ENCODE measurements around the gene COPZ2. TPM values are rescaled to one million over a fixed set of nuclear protein-coding genes. Genes with fewer than 3 reads are reported as not detected.
"Not testable (repeated sequence)": the region's sequence is repeated elsewhere in the genome, so short reads cannot be mapped to it uniquely, and the experiment has no call there.

Gene COPZ2
- total and polyA plus RNA-seq, 5 experiments from 2014 or later: 0.84 to 7.1 (median 1.6) TPM

DNA sequence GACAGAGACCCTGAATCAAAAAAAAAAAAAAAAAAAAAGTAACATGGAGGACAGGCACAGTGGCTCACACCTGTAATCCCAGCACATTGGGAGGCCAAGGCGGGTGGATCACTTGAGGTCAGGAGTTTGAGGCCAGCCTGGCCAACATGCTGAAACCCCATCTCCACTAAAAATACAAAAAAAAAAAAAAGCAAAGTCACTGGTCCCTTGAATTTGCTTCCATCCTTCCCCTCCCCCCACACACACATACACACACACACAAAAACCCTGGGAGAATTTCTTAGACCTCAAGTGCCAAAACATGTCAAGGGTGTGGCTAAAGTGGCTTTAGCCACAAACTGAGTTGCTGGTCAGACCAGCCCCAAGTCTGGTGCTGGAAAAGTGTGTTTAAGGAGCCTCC is 49.2 kb downstream of the COPZ2 start:
- not testable (repeated sequence) for DNase-seq, H3K36me3 Mint-ChIP-seq, ATAC-seq, H3K27me3 Mint-ChIP-seq, H3K4me1 Mint-ChIP-seq, H3K4me3 Mint-ChIP-seq, H3K9me3 Mint-ChIP-seq
- POLR2A ChIA-PET: interaction anchor here (1.6 kb wide), 1 partner anchor 18 kb away, joined by 5 read pairs; the partner anchor contains the start of gene CDK5RAP3
- peak overlapping the region in 2 of 10 donors; percentile 40 to 41 for H3K27ac Mint-ChIP-seq

GRCh38 chr17:47987240-47987835 is 50.3 kb downstream of the COPZ2 start:
- POLR2A ChIA-PET: interaction anchor here (0.5 to 0.6 kb wide), 2 partner anchors 18 to 35 kb away, joined by 5 to 6 read pairs; no protein-coding TSS in a partner anchor
- no peaks in the 10 kb centered on the region for H3K9me3 Mint-ChIP-seq
- ATAC-seq: no peak

DNA sequence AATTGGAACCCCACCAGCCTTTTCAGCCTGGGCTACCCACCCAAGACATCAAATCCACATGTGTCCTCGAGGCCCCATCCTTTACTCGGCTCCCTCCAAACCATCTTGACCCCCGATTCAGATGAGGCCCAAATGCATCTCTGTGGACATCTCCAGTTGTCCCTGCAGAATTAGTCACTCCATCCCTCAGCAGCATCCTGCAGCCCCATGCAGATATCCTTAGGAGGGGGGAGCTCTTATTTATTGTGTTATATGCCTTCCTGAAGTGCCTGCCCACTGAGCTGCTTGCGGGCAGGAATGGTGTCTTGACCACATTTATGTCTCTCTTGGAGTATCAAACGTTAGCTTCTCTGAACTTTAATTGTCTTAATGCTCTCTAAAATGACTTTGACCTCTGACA is 51.1 kb downstream of the COPZ2 start:
- H3K4me3 Mint-ChIP-seq: no peak overlapping the region
- no peak for ATAC-seq
- H3K9me3 Mint-ChIP-seq: no peaks in the 10 kb centered on the region
- H3K36me3 Mint-ChIP-seq: peaks cover 0 to 21% (median 0%) of the 10 kb centered on the region in 3 donors
- POLR2A ChIA-PET: no interaction called here
- H3K27me3 Mint-ChIP-seq: no peaks in the 10 kb centered on the region
- peak overlapping the region in 2 of 10 donors; percentile 6 to 61 for H3K27ac Mint-ChIP-seq
- H3K4me1 Mint-ChIP-seq: peaks cover 0 to 8% (median 3%) of the 10 kb centered on the region in 4 donors
- DNase-seq: no peak

More at GRCh38 chr17:47987240-47987835, 50.3 kb downstream of the COPZ2 start:
- no peak for DNase-seq
- H3K27ac Mint-ChIP-seq: no peak overlapping the region
- H3K27me3 Mint-ChIP-seq: no peaks in the 10 kb centered on the region
- no peak overlapping the region for H3K4me3 Mint-ChIP-seq
- peaks cover 0 to 6% (median 2%) of the 10 kb centered on the region in 4 donors for H3K4me1 Mint-ChIP-seq
- peaks cover 0 to 17% (median 0%) of the 10 kb centered on the region in 3 donors for H3K36me3 Mint-ChIP-seq

DNA sequence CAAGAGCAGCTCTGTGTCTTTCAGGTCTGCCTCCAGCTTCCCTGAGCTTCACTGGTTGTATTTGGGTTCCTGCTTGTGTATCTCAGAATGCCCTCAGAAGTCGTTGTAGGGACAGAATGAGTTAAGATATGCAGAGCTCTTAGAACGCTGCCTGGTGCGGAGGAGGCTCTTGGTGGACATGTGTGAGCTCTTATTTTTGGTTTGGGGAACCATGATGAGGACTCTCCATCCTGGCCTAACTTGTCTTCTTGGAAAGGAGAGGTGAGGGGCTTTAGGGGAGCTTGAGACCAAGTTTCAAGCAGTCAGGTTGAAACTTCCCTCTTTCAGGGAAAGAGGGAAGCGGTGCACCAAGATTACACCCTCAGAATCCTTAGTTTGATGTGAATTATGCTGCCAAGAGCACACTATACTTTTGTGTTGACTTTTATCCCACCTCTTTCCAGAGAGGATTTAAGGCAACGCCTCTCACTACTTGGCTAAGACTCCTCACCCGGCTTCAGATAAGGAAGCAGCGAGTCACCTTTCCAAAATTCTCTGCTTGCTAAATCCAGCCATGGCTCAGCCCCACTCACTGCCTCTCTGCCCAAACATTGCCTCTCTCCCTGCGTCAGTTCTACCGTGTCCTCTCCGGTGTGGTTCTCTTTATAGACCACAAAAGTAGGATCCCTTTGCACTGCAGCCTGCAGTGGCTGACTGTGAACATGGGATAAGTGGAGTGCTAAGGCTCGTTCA is 53.9 kb downstream of the COPZ2 start:
- Mint-ChIP-seq H3K36me3 (peaks cover 0 to 47% (median 2%) of the 10 kb centered on the region in 3 donors), H3K27ac (peak overlapping the region in 6 of 10 donors; percentile 1 to 45 (median 19))
- POLR2A ChIA-PET: no interaction called here

DNA sequence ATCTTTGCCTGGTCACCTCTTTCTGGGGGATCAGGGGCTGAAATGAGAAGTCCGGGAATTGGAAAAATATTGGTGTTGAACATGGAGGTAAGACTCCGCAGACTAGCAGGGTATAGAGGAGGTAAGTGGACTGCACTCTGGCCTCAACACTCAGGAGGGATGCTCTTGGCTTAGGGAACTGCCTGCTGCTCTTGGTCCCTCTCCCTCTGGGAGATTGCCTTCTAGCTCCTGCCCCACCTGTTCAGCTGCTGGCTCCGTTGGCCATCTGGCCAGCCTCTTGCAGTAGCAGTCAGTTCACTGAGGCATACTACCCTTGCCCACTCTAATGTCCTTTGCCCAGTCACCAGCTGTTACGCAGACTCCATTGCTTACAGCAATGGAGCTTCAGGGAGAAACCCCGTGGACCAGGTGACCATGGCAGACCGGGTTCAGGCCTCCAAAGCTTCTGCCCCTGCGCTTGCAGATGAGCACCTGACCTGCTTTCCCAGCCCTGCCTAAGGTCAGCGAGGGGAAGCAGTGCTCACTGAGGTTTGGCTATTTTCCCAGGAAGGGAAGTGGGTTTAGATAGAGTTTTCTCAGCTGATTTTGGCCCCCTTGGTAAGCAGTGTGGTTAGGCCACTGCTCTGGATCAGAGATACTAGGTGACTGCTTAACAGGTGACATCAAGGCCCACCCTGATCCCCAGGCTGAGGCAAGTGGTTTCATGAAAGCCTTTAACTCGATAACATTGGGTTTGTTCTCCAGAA is 54.8 kb downstream of the COPZ2 start:
- H3K27ac Mint-ChIP-seq: peak overlapping the region in 3 of 10 donors; percentile 20 to 87 (median 69)
- DNase-seq (no peak), ATAC-seq (no peak)
- H3K36me3 Mint-ChIP-seq: peaks cover 0 to 53% (median 4%) of the 10 kb centered on the region in 3 donors
- H3K4me1 Mint-ChIP-seq: peaks cover 0 to 14% (median 6%) of the 10 kb centered on the region in 4 donors
- no peak overlapping the region for H3K4me3 Mint-ChIP-seq
- H3K27me3 Mint-ChIP-seq: no peaks in the 10 kb centered on the region
- POLR2A ChIA-PET: no interaction called here
- no peaks in the 10 kb centered on the region for H3K9me3 Mint-ChIP-seq

More for the DNA sequence above, 53.9 kb downstream of the COPZ2 start:
- peaks cover 0 to 16% (median 7%) of the 10 kb centered on the region in 4 donors for H3K4me1 Mint-ChIP-seq
- no peak overlapping the region for H3K4me3 Mint-ChIP-seq
- DNase-seq (no peak), ATAC-seq (no peak)
- no peaks in the 10 kb centered on the region for H3K9me3 Mint-ChIP-seq
- no peaks in the 10 kb centered on the region for H3K27me3 Mint-ChIP-seq

- no peaks in the 10 kb centered on the region for H3K27me3 Mint-ChIP-seq
- no peak for DNase-seq
- H3K4me1 Mint-ChIP-seq: peaks cover 0 to 14% (median 6%) of the 10 kb centered on the region in 4 donors
- no peak overlapping the region for H3K4me3 Mint-ChIP-seq
- ATAC-seq: no peak
- H3K27ac Mint-ChIP-seq: peak overlapping the region in 2 of 10 donors; percentile 20 to 38
- POLR2A ChIA-PET: no interaction called here
- peaks cover 0 to 59% (median 7%) of the 10 kb centered on the region in 3 donors for H3K36me3 Mint-ChIP-seq
- H3K9me3 Mint-ChIP-seq: no peaks in the 10 kb centered on the region
Observed at GRCh38 chr17:47982091-47982617, 55.4 kb downstream of the COPZ2 start.

DNA sequence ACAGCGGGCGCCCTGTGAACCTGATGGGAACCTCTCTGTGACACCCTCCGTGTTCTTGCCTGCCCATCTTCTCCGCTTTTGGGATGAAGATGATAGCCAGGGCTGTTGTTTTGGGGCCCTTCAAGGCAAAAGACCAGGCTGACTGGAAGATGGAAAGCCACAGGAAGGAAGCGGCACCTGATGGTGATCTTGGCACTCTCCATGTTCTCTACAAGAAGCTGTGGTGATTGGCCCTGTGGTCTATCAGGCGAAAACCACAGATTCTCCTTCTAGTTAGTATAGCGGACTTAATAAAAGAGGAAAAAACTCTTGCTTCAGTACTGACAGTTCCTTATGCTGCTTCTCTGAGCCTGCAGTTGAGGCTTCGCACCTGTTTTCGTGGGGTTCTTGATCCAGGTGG is 56.1 kb downstream of the COPZ2 start:
- H3K9me3 Mint-ChIP-seq: no peaks in the 10 kb centered on the region
- H3K27me3 Mint-ChIP-seq: no peaks in the 10 kb centered on the region
- peaks cover 0 to 66% (median 7%) of the 10 kb centered on the region in 3 donors for H3K36me3 Mint-ChIP-seq
- ATAC-seq (no peak), DNase-seq (peak in 1 of 10 donors; percentile 9)
- POLR2A ChIA-PET: no interaction called here
- H3K4me3 Mint-ChIP-seq: peak overlapping the region in 1 of 10 donors; percentile 26
- H3K4me1 Mint-ChIP-seq: peaks cover 0 to 14% (median 6%) of the 10 kb centered on the region in 4 donors
- H3K27ac Mint-ChIP-seq: peak overlapping the region in 2 of 10 donors; percentile 5 to 31

DNA sequence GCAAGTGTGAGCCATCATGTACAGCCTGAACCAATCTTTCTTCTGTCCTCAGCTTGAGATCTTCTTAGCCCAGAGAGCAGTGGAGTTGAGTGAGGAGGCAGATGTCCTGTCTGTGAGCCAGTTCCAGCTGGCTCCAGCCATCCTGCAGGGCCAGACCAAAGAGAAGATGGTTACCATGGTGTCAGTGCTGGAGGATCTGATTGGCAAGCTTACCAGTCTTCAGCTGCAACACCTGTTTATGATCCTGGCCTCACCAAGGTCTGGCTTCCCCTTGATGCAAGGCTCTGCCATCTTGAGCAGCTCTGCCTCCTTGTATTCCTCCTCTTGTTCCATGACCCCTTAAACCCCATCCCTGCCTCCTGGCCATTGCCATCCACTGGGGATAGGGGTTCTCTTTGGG is 57.1 kb downstream of the COPZ2 start:
- POLR2A ChIA-PET: interaction anchor here (0.9 kb wide), 1 partner anchor 10 kb away, joined by 5 read pairs; the partner anchor contains the start of gene CDK5RAP3
- Mint-ChIP-seq H3K4me1 (peaks cover 0 to 14% (median 8%) of the 10 kb centered on the region in 4 donors), H3K9me3 (no peaks in the 10 kb centered on the region), H3K27ac (peak overlapping the region in 1 of 10 donors; percentile 22), H3K27me3 (no peaks in the 10 kb centered on the region), H3K4me3 (no peak overlapping the region), H3K36me3 (peaks cover 0 to 73% (median 7%) of the 10 kb centered on the region in 3 donors)
- ATAC-seq: no peak
- DNase-seq: no peak

DNA sequence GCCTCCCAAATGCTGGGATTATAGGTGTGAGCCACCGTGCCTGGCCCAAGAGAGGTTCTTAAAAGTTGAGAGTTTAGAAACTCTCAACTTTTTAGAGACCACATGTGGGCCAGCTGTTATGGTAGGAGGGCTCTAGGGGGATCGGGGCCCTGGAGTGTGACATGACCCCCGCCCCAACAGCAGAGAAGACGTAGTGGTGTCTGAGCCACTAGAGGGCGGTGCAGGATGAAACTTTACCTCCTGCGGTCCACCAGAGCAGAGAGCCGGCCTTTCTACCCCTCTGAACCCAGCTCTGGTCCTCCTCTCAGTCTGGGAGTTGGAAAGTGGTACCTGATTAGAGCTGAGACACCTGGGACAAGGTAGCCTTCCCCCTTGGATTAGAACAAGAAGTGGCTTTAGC is 59.3 kb downstream of the COPZ2 start:
- Mint-ChIP-seq H3K4me3 (no peak overlapping the region), H3K9me3 (no peaks in the 10 kb centered on the region), H3K36me3 (peaks cover 0 to 82% (median 7%) of the 10 kb centered on the region in 3 donors), H3K27me3 (no peaks in the 10 kb centered on the region), H3K4me1 (peaks cover 6 to 14% (median 10%) of the 10 kb centered on the region in 4 donors), H3K27ac (no peak overlapping the region)
- POLR2A ChIA-PET: no interaction called here
- ATAC-seq (peak; percentile 57 to 84), DNase-seq (peak; percentile 11 to 67 (median 25))

Small RNA genes lying within 50 kb of the gene (microRNA-seq; reads per million reads assigned to microRNA genes)
- 33.2 reads per million, percentile 49 among the genes with 10 or more reads in this experiment for gene MIR152 (ENCODE audit: borderline microRNAs expressed)

Other genes starting within 250 kb of the COPZ2 start
- gene OSBPL7, start 216.0 kb downstream of the COPZ2 start, total RNA-seq: 10 to 100 TPM; 38.8 to 48.1 TPM
- 1 to 10 TPM; 3.6 to 6.8 (median 4.4) TPM for gene OSBPL7, start 216.0 kb downstream of the COPZ2 start, polyA plus RNA-seq
- gene MRPL10, start 206.3 kb downstream of the COPZ2 start, total RNA-seq: 10 to 100 TPM; 38.2 to 41.8 TPM
- 10 to 100 TPM; 38.3 to 68.5 (median 38.3) TPM for gene MRPL10, start 206.3 kb downstream of the COPZ2 start, polyA plus RNA-seq
- gene LRRC46, start 206.1 kb downstream of the COPZ2 start, total RNA-seq: under 1 TPM; 0.29 to 0.85 TPM
- gene LRRC46, start 206.1 kb downstream of the COPZ2 start, polyA plus RNA-seq: under 1 TPM; 0.43 to 0.56 (median 0.48) TPM
- 10 to 100 TPM; 41.4 to 46.0 TPM for gene SCRN2, start 196.5 kb downstream of the COPZ2 start, total RNA-seq
- 10 to 100 TPM; 19.3 to 37.9 (median 21.6) TPM for gene SCRN2, start 196.5 kb downstream of the COPZ2 start, polyA plus RNA-seq
- gene SP6, start 186.6 kb downstream of the COPZ2 start, total RNA-seq: under 1 TPM; 0.16 to 0.33 TPM
- under 1 TPM in 1 of 3 donors, not detected in 2; 0.13 TPM for gene SP6, start 186.6 kb downstream of the COPZ2 start, polyA plus RNA-seq
- gene SP2, start 141.6 kb downstream of the COPZ2 start, total RNA-seq: 10 to 100 TPM; 31.6 to 31.7 TPM
- gene SP2, start 141.6 kb downstream of the COPZ2 start, polyA plus RNA-seq: 10 to 100 TPM in 1 of 3 donors, 1 to 10 TPM in 2; 4.5 to 13.0 (median 9.6) TPM
- 10 to 100 TPM; 17.2 to 20.8 TPM for gene PNPO, start 96.2 kb downstream of the COPZ2 start, total RNA-seq
- 10 to 100 TPM; 26.0 to 31.8 (median 29.9) TPM for gene PNPO, start 96.2 kb downstream of the COPZ2 start, polyA plus RNA-seq
- not detected for gene PRR15L, start 79.9 kb downstream of the COPZ2 start, total RNA-seq
- gene PRR15L, start 79.9 kb downstream of the COPZ2 start, polyA plus RNA-seq: under 1 TPM; 0.14 to 0.36 (median 0.16) TPM
- 100 to 1,000 TPM; 352 to 356 TPM for gene CDK5RAP3, start 66.7 kb downstream of the COPZ2 start, total RNA-seq
- gene CDK5RAP3, start 66.7 kb downstream of the COPZ2 start, polyA plus RNA-seq: 10 to 100 TPM; 63.6 to 73.0 (median 70.2) TPM
- 10 to 100 TPM; 45.5 to 50.4 TPM for gene NFE2L1, start 10.6 kb upstream of the COPZ2 start, total RNA-seq
- gene NFE2L1, start 10.6 kb upstream of the COPZ2 start, polyA plus RNA-seq: 10 to 100 TPM in 1 of 3 donors, 1 to 10 TPM in 2; 5.0 to 14.2 (median 7.2) TPM
- 10 to 100 TPM; 33.6 to 34.6 TPM for gene CBX1, start 63.7 kb upstream of the COPZ2 start, total RNA-seq
- gene CBX1, start 63.7 kb upstream of the COPZ2 start, polyA plus RNA-seq: 10 to 100 TPM; 20.8 to 24.4 (median 24.3) TPM
- 10 to 100 TPM; 19.5 to 20.9 TPM for gene SNX11, start 70.0 kb upstream of the COPZ2 start, total RNA-seq
- 10 to 100 TPM; 18.8 to 28.3 (median 25.6) TPM for gene SNX11, start 70.0 kb upstream of the COPZ2 start, polyA plus RNA-seq

All from naive thymus-derived CD8-positive, alpha-beta T cell (primary cell).